ENCODE data around the gene UBXN4. TPM values are rescaled to one million over a fixed set of nuclear protein-coding genes. Genes with fewer than 3 reads are reported as not detected.

The UBXN4 gene
- total and polyA plus RNA-seq, 2 donors (not counting 1 experiment from before 2014, with no cell fraction given): 41.7 to 113 TPM

GRCh38 chr2:135694711-135695110 is 46.9 kb upstream of the UBXN4 start:
- ATAC-seq (ENCODE audit: low read depth) (no peak), DNase-seq (no peak)
- no peaks in the 10 kb centered on the region for H3K27me3 Mint-ChIP-seq
- CTCF ChIA-PET: interaction anchor here (2.0 kb wide), 1 partner anchor 15 kb away, joined by 6 read pairs; no protein-coding TSS in a partner anchor
- Histone ChIP-seq H4K20me1 (ENCODE audit: control insufficient read depth, insufficient read depth, low read length, poor library complexity, severe bottlenecking) (no peaks in the 10 kb centered on the region), H3K79me2 (ENCODE audit: control insufficient read depth, insufficient read depth, low read length) (no peaks in the 10 kb centered on the region), H3K4me3 (ENCODE audit: control extremely low read depth in 1 of 5, extremely low read depth in 1 of 5, insufficient read depth in 1 of 5, low read depth in 2 of 5, low read length in 4 of 5) (no peak overlapping the region), H2AFZ (ENCODE audit: insufficient read depth, low read depth, low read length, poor library complexity, severe bottlenecking) (no peak overlapping the region), H3K36me3 (replicated peaks in 1 of 2; ENCODE audit: control extremely low read depth in 1 of 2, control insufficient read depth in 1 of 2, extremely low read depth in 1 of 2, insufficient read depth in 2 of 2, low read length in 1 of 2) (peaks cover 4% of the 10 kb centered on the region in 2 experiments), H3K27me3 (replicated peaks in 1 of 4; ENCODE audit: control extremely low read depth in 1 of 4, control insufficient read depth in 3 of 4, insufficient read depth in 4 of 4, low read length in 3 of 4) (no peaks in the 10 kb centered on the region), H3K9ac (ENCODE audit: low read length) (no peak overlapping the region), H3K4me1 (ENCODE audit: control insufficient read depth in 2 of 2, insufficient read depth in 2 of 2, low read length in 2 of 2) (no peaks in the 10 kb centered on the region), H3K27ac (ENCODE audit: low read length in 2 of 2) (no peak overlapping the region), H3K4me2 (replicated peaks; ENCODE audit: low read depth, low read length, poor library complexity, severe bottlenecking) (no peak overlapping the region), H3K9me3 (ENCODE audit: control extremely low read depth in 1 of 3, control insufficient read depth in 2 of 3, insufficient read depth in 1 of 3, low read length in 2 of 3) (no peaks in the 10 kb centered on the region)
- H3K27ac Mint-ChIP-seq: no peak overlapping the region
- TF ChIP-seq, protein P1, sequence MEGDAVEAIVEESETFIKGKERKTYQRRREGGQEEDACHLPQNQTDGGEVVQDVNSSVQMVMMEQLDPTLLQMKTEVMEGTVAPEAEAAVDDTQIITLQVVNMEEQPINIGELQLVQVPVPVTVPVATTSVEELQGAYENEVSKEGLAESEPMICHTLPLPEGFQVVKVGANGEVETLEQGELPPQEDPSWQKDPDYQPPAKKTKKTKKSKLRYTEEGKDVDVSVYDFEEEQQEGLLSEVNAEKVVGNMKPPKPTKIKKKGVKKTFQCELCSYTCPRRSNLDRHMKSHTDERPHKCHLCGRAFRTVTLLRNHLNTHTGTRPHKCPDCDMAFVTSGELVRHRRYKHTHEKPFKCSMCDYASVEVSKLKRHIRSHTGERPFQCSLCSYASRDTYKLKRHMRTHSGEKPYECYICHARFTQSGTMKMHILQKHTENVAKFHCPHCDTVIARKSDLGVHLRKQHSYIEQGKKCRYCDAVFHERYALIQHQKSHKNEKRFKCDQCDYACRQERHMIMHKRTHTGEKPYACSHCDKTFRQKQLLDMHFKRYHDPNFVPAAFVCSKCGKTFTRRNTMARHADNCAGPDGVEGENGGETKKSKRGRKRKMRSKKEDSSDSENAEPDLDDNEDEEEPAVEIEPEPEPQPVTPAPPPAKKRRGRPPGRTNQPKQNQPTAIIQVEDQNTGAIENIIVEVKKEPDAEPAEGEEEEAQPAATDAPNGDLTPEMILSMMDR (IDR thresholded peaks at IDR 0.05): no peak
- no peak for TF ChIP-seq EZH2 (IDR thresholded peaks at IDR 0.05; ENCODE audit: borderline replicate concordance, insufficient read depth, low read depth, low read length, poor library complexity, severe bottlenecking)
- no peaks in the 10 kb centered on the region for H3K9me3 Mint-ChIP-seq (ENCODE audit: insufficient read depth)
- H3K4me3 Mint-ChIP-seq: no peak overlapping the region
- intact Hi-C loops (cut with micrococcal nuclease): no loop called here
- WGBS (ENCODE audit: insufficient coverage): no CpG with 5 or more reads among the region's 2 CpGs
- H3K4me1 Mint-ChIP-seq: no peaks in the 10 kb centered on the region
- POLR2A ChIA-PET: no interaction called here

DNA sequence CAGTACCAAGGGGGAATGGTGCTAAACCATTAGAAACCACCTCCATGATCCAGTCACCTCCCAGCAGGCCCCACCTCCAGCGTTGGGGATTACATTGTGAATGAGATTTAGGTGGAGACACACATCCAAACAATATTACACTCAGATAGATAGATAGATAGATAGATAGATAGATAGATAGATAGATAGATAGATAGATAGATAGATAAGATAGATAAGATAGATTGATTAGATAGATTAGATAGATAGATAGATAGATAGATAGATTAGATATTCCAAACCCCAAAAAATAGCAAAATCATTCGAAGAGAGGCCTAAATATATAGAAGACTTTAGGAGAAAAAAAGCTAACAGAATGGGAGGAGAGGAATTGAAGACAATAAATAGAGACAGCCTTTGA is 42.8 kb upstream of the UBXN4 start:
- intact Hi-C loops (cut with micrococcal nuclease): no loop called here
- Histone ChIP-seq H3K36me3 (replicated peaks in 1 of 2; ENCODE audit: control extremely low read depth in 1 of 2, control insufficient read depth in 1 of 2, extremely low read depth in 1 of 2, insufficient read depth in 2 of 2, low read length in 1 of 2) (peaks cover 4 to 5% of the 10 kb centered on the region in 2 experiments), H4K20me1 (ENCODE audit: control insufficient read depth, insufficient read depth, low read length, poor library complexity, severe bottlenecking) (no peaks in the 10 kb centered on the region), H3K4me2 (replicated peaks; ENCODE audit: low read depth, low read length, poor library complexity, severe bottlenecking) (no peak overlapping the region), H3K27me3 (replicated peaks in 1 of 4; ENCODE audit: control extremely low read depth in 1 of 4, control insufficient read depth in 3 of 4, insufficient read depth in 4 of 4, low read length in 3 of 4) (no peaks in the 10 kb centered on the region), H3K9ac (ENCODE audit: low read length) (no peak overlapping the region), H3K79me2 (ENCODE audit: control insufficient read depth, insufficient read depth, low read length) (no peaks in the 10 kb centered on the region), H3K9me3 (ENCODE audit: control extremely low read depth in 1 of 3, control insufficient read depth in 2 of 3, insufficient read depth in 1 of 3, low read length in 2 of 3) (no peaks in the 10 kb centered on the region), H3K27ac (ENCODE audit: low read length in 2 of 2) (no peak overlapping the region), H3K4me3 (ENCODE audit: control extremely low read depth in 1 of 5, extremely low read depth in 1 of 5, insufficient read depth in 1 of 5, low read depth in 2 of 5, low read length in 4 of 5) (no peak overlapping the region), H3K4me1 (ENCODE audit: control insufficient read depth in 2 of 2, insufficient read depth in 2 of 2, low read length in 2 of 2) (no peaks in the 10 kb centered on the region), H2AFZ (ENCODE audit: insufficient read depth, low read depth, low read length, poor library complexity, severe bottlenecking) (no peak overlapping the region)
- ChIA-PET POLR2A (no interaction called here), CTCF (no interaction called here)
- H3K4me3 Mint-ChIP-seq: no peak overlapping the region
- WGBS (ENCODE audit: insufficient coverage): no CpG with 5 or more reads among the region's 2 CpGs
- no peaks in the 10 kb centered on the region for H3K4me1 Mint-ChIP-seq
- TF ChIP-seq, protein P1 (IDR thresholded peaks at IDR 0.05): no peak
- no peak for TF ChIP-seq EZH2 (IDR thresholded peaks at IDR 0.05; ENCODE audit: borderline replicate concordance, insufficient read depth, low read depth, low read length, poor library complexity, severe bottlenecking)
- H3K27ac Mint-ChIP-seq: no peak overlapping the region
- ATAC-seq (ENCODE audit: low read depth): no peak
- DNase-seq: no peak
- no peaks in the 10 kb centered on the region for H3K9me3 Mint-ChIP-seq (ENCODE audit: insufficient read depth)
- no peaks in the 10 kb centered on the region for H3K27me3 Mint-ChIP-seq
